GM19395 (cell line): ENCODE measurements around the gene SEL1L2.

ENCODE experiments used
- ATAC-seq: cut with Tn5 transposase; IDR thresholded peaks from one replicate; pipeline ENCODE4 v1.9.1; 2021; ENCODE audit warnings: mild to moderate bottlenecking, moderate library complexity; ENCODE audit not compliant: unreplicated experiment

Gene SEL1L2

GRCh38 chr20:13819885-13820645, 170.3 kb downstream of the SEL1L2 start:
- ATAC-seq = peak; percentile 83

GRCh38 chr20:13817342-13817741, 173.1 kb downstream of the SEL1L2 start:
- no peak for ATAC-seq

GRCh38 chr20:13816757-13817156, 173.7 kb downstream of the SEL1L2 start:
- no peak for ATAC-seq

GRCh38 chr20:13814672-13815071, 175.7 kb downstream of the SEL1L2 start:
- no peak for ATAC-seq

GRCh38 chr20:13813910-13814309, 176.5 kb downstream of the SEL1L2 start:
- no peak for ATAC-seq

- no peak for ATAC-seq
Measured at GRCh38 chr20:13810446-13810845, 180.0 kb downstream of the SEL1L2 start.

GRCh38 chr20:13809855-13810254, 180.6 kb downstream of the SEL1L2 start:
- no peak for ATAC-seq

- ATAC-seq = no peak
Measured at GRCh38 chr20:13809373-13809772, 181.0 kb downstream of the SEL1L2 start.

- ATAC-seq = no peak
Measured at GRCh38 chr20:13800728-13801134, 189.7 kb downstream of the SEL1L2 start.

- no peak for ATAC-seq
Measured at GRCh38 chr20:13799974-13800373, 190.4 kb downstream of the SEL1L2 start.
